NCI-H748 treated with DMSO at 0.1 percent for 48 hours (cell line): ENCODE results near the gene YPEL1.
"Not testable (repeated sequence)": the region's sequence is repeated elsewhere in the genome, so short reads cannot be mapped to it uniquely, and the experiment has no call there.

ENCODE experiments used
- DNase-seq: peaks from one replicate; lab custom pipeline; 2025; lab: John Stamatoyannopoulos, UW

Gene YPEL1

DNA sequence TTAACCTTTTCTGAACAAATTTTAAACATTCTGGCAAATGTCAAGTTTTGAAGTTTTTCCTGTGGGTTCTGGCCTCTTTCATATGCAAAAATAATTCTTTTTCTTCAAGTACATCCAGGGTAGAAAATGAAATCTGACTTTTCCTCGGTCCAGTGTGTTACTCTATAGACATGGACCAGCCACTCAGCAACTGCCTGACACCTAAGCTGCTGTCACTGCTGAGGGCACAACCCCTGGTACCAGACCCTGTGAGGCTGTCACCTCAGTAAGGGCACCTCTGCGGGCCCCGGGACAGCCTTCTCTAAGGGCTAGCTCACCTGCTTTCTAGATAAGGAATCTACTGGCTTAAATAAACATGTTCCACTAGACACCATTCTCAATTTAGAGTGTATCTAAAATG, 36.0 kb downstream of the YPEL1 start:
- DNase-seq, result no peak

DNA sequence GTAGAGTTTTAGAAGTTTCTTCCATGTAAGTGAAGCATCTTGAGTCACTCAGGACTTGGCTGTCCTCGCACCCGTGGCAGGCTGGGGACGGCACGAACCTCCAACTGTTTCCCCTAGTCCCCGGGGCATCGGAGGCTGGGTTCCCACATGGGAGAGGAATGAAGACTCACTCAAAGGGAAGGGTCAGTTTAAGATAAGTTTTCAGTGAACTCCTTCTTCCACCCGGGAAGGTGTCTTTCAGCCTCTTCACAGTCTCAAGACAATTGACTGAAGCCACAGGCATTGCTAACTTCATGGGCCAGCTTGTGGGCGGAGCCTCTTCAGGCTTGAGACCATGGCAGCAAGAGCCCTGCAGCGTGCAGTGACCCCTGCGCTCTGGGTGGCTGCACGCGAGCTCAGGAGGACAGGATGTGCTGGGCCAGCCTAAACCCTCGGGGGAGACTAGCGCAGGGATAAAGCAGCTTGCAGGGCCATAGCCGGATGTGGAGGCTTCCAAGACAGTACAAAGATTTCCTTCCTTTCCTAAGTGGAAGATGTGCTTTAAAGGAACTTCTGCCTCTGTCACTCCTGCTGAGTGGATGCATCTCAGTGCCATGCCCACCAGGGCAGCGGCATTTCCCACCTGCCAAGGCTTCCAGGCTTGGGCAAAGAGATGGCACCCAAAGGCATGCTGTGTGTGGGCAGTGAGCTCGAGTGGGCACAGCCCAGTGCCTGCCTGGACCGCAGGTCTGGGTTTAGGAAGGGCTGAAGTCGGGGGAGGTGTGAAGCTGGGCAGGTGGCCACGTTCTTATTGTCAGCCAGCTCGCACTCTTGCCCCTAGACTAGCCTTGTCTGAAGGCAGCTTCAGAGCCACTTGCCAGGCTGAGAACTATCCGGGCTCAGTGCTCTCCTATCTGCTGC, 36.9 kb downstream of the YPEL1 start:
- no peak for DNase-seq

DNA sequence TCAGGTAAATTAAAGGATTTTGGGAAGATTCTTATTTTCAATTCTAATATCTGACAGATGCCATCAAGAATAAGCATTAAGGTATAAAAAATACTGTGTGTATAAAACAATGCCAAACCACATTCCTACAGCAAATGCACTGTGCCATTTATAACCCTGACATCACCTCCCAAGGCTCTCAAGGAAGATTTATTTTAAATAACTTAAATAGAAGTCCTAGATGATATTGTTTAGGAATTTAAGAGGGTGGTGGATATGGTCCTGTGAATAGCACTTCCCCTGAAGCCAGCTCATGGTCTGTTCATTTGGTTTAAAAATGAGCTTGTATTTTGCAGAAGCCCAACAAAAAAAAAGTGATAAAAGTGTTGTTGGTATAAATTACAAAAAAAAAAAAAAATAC, 37.7 kb downstream of the YPEL1 start:
- DNase-seq, result no peak

- DNase-seq, result no peak
Measured at GRCh38 chr22:21697021-21697771, 38.4 kb downstream of the YPEL1 start.

GRCh38 chr22:21696115-21696514, 39.5 kb downstream of the YPEL1 start:
- DNase-seq, result no peak

- DNase-seq, result no peak
Measured at GRCh38 chr22:21695430-21696085, 40.0 kb downstream of the YPEL1 start.

- no peak for DNase-seq
Measured at GRCh38 chr22:21694795-21695429, 40.7 kb downstream of the YPEL1 start.

DNA sequence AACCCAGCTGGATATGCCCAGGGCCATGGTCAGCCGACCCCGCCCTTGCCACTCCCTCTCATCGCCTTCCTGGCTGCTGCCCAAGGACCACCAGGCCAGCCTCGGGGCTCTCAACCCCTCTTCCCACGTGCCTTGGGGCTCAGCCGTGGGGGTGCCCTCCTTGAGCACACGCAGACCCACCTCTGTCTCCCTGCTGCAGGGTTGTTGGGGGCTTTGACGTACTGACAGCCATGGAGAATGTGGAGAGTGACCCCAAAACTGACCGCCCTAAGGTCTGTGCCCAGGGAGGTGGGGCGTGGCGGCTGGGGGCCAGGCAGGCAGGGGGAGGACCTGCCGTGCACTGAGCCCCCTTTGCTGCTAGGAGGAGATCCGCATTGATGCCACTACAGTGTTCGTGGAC, 41.2 kb downstream of the YPEL1 start:
- no peak for DNase-seq

GRCh38 chr22:21693999-21694341, 41.6 kb downstream of the YPEL1 start:
- no peak for DNase-seq

GRCh38 chr22:21693333-21693998, 42.1 kb downstream of the YPEL1 start:
- DNase-seq, result no peak

DNA sequence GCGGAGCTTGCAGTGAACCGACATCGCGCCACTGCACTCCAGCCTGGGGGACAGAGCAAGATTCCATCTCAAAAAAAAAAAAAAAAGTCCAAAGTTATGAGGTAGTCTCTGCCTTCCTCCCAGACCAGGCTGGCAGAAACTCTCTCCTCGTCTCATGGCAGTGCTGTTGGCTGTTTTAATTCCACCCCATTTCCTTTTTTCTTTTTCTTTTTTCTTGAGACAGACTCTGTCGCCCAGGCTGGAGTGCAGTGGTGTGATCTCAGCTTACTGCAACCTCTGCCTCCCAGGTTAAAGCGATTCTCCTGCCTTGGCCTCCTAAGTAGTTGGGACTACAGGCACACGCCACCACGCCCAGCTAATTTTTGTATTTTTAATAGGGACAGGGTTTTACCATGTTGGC, 42.7 kb downstream of the YPEL1 start:
- not testable (repeated sequence) for DNase-seq

- no peak for DNase-seq
Measured at GRCh38 chr22:21691816-21692215, 43.8 kb downstream of the YPEL1 start.

GRCh38 chr22:21690401-21690801, 45.2 kb downstream of the YPEL1 start:
- no peak for DNase-seq

DNA sequence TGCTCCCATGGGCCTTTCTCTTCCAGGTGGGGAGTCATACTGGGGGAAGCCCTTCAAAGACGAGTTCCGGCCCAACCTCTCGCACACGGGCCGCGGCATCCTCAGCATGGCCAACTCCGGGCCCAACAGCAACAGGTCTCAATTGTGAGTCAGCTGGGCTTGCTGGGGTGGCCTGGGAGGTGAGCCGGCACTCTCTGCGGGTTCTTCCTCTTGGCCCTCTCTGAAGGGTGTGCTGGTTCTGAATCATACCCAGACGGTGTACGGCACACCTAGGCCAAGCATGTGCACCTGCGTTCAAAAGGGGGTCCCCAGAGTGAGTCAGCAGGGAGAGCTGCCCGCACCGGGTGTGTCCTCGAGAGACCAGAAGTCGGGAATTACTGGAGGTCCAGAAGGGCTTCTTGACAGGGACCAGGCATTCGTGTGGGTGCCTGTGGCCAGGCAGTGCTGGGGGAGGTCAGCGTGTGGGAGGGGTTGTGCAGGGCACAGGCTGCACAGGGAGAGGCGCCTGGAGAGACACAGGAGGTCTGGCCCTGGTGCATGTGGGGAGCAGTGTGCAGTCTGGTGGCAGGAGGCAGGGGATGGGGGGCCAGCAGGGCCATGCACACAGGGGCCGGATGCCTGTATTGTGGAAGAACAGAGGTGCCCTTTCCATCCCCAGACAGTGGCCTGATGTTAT, 46.8 kb downstream of the YPEL1 start:
- DNase-seq, result no peak

DNA sequence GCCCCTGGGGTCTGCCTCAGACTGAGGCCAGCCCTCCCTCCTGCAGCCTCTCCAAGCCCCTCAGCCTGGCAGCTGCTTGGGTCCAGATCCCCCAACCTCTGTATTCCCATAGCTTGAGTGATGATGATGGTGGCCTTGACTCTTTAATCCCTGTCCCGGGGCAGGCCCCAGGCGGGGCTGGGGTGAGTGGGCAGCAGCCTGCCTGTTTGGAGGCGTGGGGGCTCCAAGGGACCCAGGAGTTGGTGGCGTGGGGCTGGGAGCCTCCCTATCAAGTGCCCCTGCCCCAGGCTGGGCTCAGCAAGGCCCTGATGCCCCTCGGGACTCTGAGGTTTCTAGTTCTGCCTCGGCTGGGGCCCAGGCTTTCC, 47.3 kb downstream of the YPEL1 start:
- DNase-seq, result no peak

GRCh38 chr22:21687685-21688259, 47.8 kb downstream of the YPEL1 start:
- DNase-seq, result no peak

DNA sequence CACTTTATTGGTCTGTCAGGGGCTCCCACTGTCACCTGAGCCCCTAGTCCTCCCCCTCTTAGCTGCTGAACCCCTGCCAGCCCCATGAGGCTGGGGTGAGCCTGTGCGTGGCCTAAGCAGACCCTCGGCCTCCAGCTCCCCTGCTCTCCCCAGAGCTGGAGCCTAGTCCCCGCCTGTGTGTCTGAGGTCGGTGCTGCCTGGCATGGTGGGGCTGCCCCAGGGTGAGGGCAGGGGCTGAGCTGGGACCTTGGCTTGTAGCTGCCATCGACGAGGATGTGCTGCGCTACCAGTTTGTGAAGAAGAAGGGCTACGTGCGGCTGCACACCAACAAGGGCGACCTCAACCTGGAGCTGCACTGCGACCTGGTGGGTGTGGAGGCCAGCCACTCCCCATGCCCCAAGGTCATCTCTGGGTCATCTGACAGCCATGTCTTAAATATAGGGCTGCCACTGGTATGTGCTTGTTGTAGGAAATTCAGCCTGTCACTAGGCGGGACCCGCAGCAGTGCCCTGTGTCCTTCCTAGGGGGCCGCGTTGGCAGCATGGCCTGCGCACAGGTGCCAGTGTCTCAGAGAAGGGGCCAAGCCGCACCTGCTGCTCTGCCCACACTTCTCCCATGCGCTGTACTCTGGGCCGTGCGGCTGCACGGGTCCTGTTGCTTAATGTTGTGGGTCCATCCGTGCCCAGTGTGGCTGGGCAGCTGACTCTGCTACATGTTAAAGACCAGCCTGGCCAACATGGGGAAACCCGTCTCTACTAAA, 48.8 kb downstream of the YPEL1 start:
- DNase-seq, result no peak

GRCh38 chr22:21686193-21686608, 49.4 kb downstream of the YPEL1 start:
- no peak for DNase-seq

DNA sequence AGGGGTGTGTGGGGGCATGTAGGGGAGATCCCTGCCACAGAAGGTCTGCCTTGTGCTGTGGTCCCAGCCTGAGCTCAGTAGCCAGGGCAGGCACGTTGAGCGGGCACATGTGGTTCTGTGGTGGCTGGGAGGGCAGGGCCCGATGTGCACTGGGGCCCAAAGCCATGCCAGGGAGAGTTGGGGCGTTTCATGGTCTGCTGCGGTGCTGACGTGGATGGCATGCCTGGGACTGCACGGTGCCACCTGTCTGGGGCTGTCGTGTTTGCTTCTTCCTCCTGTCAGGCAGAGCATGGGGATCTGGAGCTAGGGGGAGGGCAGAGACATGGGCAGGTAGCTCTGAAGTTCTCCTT, 50.5 kb downstream of the YPEL1 start:
- DNase-seq, result no peak

GRCh38 chr22:21684492-21685163, 51.0 kb downstream of the YPEL1 start:
- no peak for DNase-seq
